GM12872 (cell line): ENCODE data around the gene CMTR2.

ENCODE experiments used
- CTCF ChIP-seq: IDR thresholded peaks from 3 replicates; pipeline ENCODE4 v1.5.1; 2011; ENCODE audit warnings: low read depth, mild to moderate bottlenecking, low read length, moderate library complexity; ENCODE audit not compliant: insufficient read depth

Gene CMTR2

GRCh38 chr16:71289732-71290062, 495 bp upstream of the CMTR2 start:
- TF ChIP-seq CTCF = no peak

- TF ChIP-seq CTCF = no peak
Measured at GRCh38 chr16:71288570-71288889, 672 bp downstream of the CMTR2 start.

- no peak for TF ChIP-seq CTCF
Measured at GRCh38 chr16:71287911-71288310, 1.3 kb downstream of the CMTR2 start.

- TF ChIP-seq CTCF = no peak
Measured at GRCh38 chr16:71287454-71287853, 1.7 kb downstream of the CMTR2 start.

- no peak for TF ChIP-seq CTCF
Measured at GRCh38 chr16:71283612-71284011, 5.6 kb downstream of the CMTR2 start.

- no peak for TF ChIP-seq CTCF
Measured at GRCh38 chr16:71282943-71283342, 6.3 kb downstream of the CMTR2 start.

GRCh38 chr16:71276589-71277334, 12.4 kb downstream of the CMTR2 start:
- TF ChIP-seq CTCF = no peak
